CD14-positive monocyte (primary cell): ENCODE data around the gene NRF1. TPM values are rescaled to one million over a fixed set of nuclear protein-coding genes. Genes with fewer than 3 reads are reported as not detected.

Source experiments
- DNase-seq, 3 donors: peaks; one replicate each; pipeline ENCODE4 v3.0.0-alpha.2; 2011 to 2022
- H2AFZ ChIP-seq: 2 replicates; pipeline ENCODE4 v1.6.0; 2012; ENCODE audit warnings: mild to moderate bottlenecking, low read depth, low read length, inconsistent platforms; ENCODE audit not compliant: insufficient read depth, poor library complexity, severe bottlenecking
- H3K27ac ChIP-seq, 2 donors: 1 replicate in 1 of 2; 2 replicates in 1 of 2; pipeline ENCODE4 v1.5.1; 2012 to 2013; ENCODE audit warnings: low read length in 2 of 2, control low read depth in 1 of 2, inconsistent platforms in 1 of 2, low read depth in 1 of 2, mild to moderate bottlenecking in 1 of 2
- H3K27me3 ChIP-seq, 2 donors: one replicate each; pipeline versions ENCODE4 v1.6.0 to v1.6.1; 2011 to 2013; ENCODE audit warnings: low read length in 2 of 2; ENCODE audit not compliant: control insufficient read depth in 2 of 2, insufficient read depth in 2 of 2
- H3K36me3 ChIP-seq, 2 donors: replicated peaks in 1 of 2; 1 replicate in 1 of 2; 2 replicates in 1 of 2; pipeline versions ENCODE4 v1.5.1 to v1.6.1; 2012 to 2013; ENCODE audit warnings: low read length in 2 of 2, control low read depth in 1 of 2, inconsistent platforms in 1 of 2, mild to moderate bottlenecking in 1 of 2; ENCODE audit not compliant: insufficient read depth in 2 of 2, control insufficient read depth in 1 of 2
- H3K4me1 ChIP-seq, 2 donors: 1 replicate in 1 of 2; 2 replicates in 1 of 2; pipeline versions ENCODE4 v1.5.1 to v1.6.1; 2012 to 2013; ENCODE audit warnings: low read length in 2 of 2, control low read depth in 1 of 2, inconsistent platforms in 1 of 2, mild to moderate bottlenecking in 1 of 2, moderate library complexity in 1 of 2; ENCODE audit not compliant: insufficient read depth in 2 of 2, control insufficient read depth in 1 of 2
- H3K4me2 ChIP-seq: replicated peaks from 2 replicates; pipeline ENCODE3; 2012; ENCODE audit warnings: low read length, moderate library complexity, mild to moderate bottlenecking; ENCODE audit not compliant: poor library complexity, severe bottlenecking; ENCODE audit errors: extremely low read depth
- H3K4me3 ChIP-seq, 3 experiments: fragments of 200-600 bp in 1 of 3; sonication (generic) in 1 of 3; replicated peaks in 1 of 3; 1 replicate in 2 of 3; 2 replicates in 1 of 3; pipeline ENCODE4 v1.5.1; 2011 to 2013; ENCODE audit warnings: low read length in 3 of 3, mild to moderate bottlenecking in 3 of 3, control low read depth in 2 of 3, low read depth in 2 of 3, inconsistent platforms in 1 of 3, moderate library complexity in 1 of 3
- H3K79me2 ChIP-seq: 2 replicates; pipeline ENCODE4 v1.6.0; 2012; ENCODE audit warnings: mild to moderate bottlenecking, control low read depth, inconsistent platforms, low read length, moderate library complexity; ENCODE audit not compliant: insufficient read depth
- H3K9ac ChIP-seq: 2 replicates; pipeline ENCODE4 v1.6.0; 2017; ENCODE audit warnings: low read length, mild to moderate bottlenecking; ENCODE audit not compliant: insufficient read depth, poor library complexity, severe bottlenecking
- H3K9me3 ChIP-seq, 2 donors: replicated peaks in 1 of 2; 1 replicate in 1 of 2; 2 replicates in 1 of 2; pipeline versions ENCODE4 v1.5.1 to v1.6.1; 2012 to 2013; ENCODE audit warnings: low read length in 2 of 2, control low read depth in 1 of 2; ENCODE audit not compliant: control insufficient read depth in 1 of 2, insufficient read depth in 1 of 2
- H4K20me1 ChIP-seq: 2 replicates; pipeline ENCODE4 v1.6.0; 2012; ENCODE audit warnings: mild to moderate bottlenecking, low read length, control low read depth, moderate library complexity; ENCODE audit not compliant: insufficient read depth
- H3K27ac Mint-ChIP-seq, 7 donors: one replicate each; pipeline ENCODE4 v1.8.0; 2020; ENCODE audit warnings: mild to moderate bottlenecking in 7 of 7, mixed read lengths in 7 of 7, moderate library complexity in 6 of 7, inconsistent platforms in 2 of 7
- H3K27me3 Mint-ChIP-seq, 3 donors: one replicate each; pipeline ENCODE4 v1.8.0; 2021 to 2022; ENCODE audit warnings: low read depth in 3 of 3, mild to moderate bottlenecking in 3 of 3, mixed read lengths in 3 of 3, moderate library complexity in 3 of 3, inconsistent platforms in 1 of 3
- H3K36me3 Mint-ChIP-seq, 2 donors: one replicate each; pipeline ENCODE4 v1.8.0; 2020; ENCODE audit warnings: mixed read lengths in 2 of 2, inconsistent platforms in 1 of 2, mild to moderate bottlenecking in 1 of 2
- H3K4me1 Mint-ChIP-seq: one replicate; pipeline ENCODE4 v1.8.0; 2020; ENCODE audit warnings: mild to moderate bottlenecking, mixed read lengths
- H3K4me3 Mint-ChIP-seq, 2 donors: one replicate each; pipeline ENCODE4 v1.8.0; 2020; ENCODE audit warnings: mild to moderate bottlenecking in 2 of 2, mixed read lengths in 2 of 2, moderate library complexity in 1 of 2
- H3K9me3 Mint-ChIP-seq, 7 donors: one replicate each; pipeline ENCODE4 v1.8.0; 2020 to 2022; ENCODE audit warnings: mixed read lengths in 7 of 7, mild to moderate bottlenecking in 6 of 7, moderate library complexity in 6 of 7, inconsistent platforms in 2 of 7
- WGBS: methylation state at CpG from one replicate; pipeline ENCODE4 v1.1.5; 2013; ENCODE audit warnings: missing lambda C conversion rate; ENCODE audit not compliant: insufficient coverage; 5-methylcytosine and 5-hydroxymethylcytosine counted together
- intact Hi-C, 2 donors: fragments of 100-400 bp; cut with micrococcal nuclease; formaldehyde crosslinking; loops; one replicate each; pipeline versions ENCODE4 v1.15.0 to v1.15.1; 2023
- polyA plus RNA-seq, 3 donors: library from polyadenylated mRNA; depleted of rRNA in 1 of 3; unstranded in 2 of 3; stranded (reverse) in 1 of 3; fragments of 300-500 nt in 2 of 3; fragments of >200 nt in 1 of 3; fragmentation: Illumina TruSeq in 2 of 3; gene quantifications; 1 replicate in 2 of 3; 2 replicates in 1 of 3; pipeline ENCODE4 v1.2.3, GENCODE V29; 2012 to 2021
- TF ChIP-seq, protein P1 (sequence below): fragments of 200-600 bp; IDR thresholded peaks from one replicate; pipeline ENCODE4 v1.8.0; 2022; ENCODE audit warnings: antibody characterized with exemption, mild to moderate bottlenecking

NRF1 gene
- polyA plus RNA-seq, 3 donors: 5.1 to 14.0 (median 7.7) TPM

GRCh38 chr7:129790136-129790535 lies 178.6 kb downstream of the NRF1 start:
- Histone ChIP-seq H2AFZ (no peak overlapping the region), H3K27ac (no peak overlapping the region), H3K27me3 (peaks cover 20 to 56% of the 10 kb centered on the region in 2 donors), H3K79me2 (no peaks in the 10 kb centered on the region), H3K4me3 (no peak overlapping the region), H3K9me3 (peaks cover 0 to 6% of the 10 kb centered on the region in 2 donors), H3K9ac (no peak overlapping the region), H4K20me1 (no peaks in the 10 kb centered on the region), H3K36me3 (no peaks in the 10 kb centered on the region), H3K4me2 (no peak overlapping the region), H3K4me1 (peaks cover 10% of the 10 kb centered on the region in 2 donors)
- no peaks in the 10 kb centered on the region for H3K36me3 Mint-ChIP-seq
- intact Hi-C loops: no loop called here
- no peak for DNase-seq
- H3K9me3 Mint-ChIP-seq: peaks cover 0 to 17% (median 9%) of the 10 kb centered on the region in 7 donors
- no peak overlapping the region for H3K4me3 Mint-ChIP-seq
- peaks cover 52 to 79% (median 55%) of the 10 kb centered on the region in 3 donors for H3K27me3 Mint-ChIP-seq
- peaks cover 13% of the 10 kb centered on the region for H3K4me1 Mint-ChIP-seq
- TF ChIP-seq, protein P1, sequence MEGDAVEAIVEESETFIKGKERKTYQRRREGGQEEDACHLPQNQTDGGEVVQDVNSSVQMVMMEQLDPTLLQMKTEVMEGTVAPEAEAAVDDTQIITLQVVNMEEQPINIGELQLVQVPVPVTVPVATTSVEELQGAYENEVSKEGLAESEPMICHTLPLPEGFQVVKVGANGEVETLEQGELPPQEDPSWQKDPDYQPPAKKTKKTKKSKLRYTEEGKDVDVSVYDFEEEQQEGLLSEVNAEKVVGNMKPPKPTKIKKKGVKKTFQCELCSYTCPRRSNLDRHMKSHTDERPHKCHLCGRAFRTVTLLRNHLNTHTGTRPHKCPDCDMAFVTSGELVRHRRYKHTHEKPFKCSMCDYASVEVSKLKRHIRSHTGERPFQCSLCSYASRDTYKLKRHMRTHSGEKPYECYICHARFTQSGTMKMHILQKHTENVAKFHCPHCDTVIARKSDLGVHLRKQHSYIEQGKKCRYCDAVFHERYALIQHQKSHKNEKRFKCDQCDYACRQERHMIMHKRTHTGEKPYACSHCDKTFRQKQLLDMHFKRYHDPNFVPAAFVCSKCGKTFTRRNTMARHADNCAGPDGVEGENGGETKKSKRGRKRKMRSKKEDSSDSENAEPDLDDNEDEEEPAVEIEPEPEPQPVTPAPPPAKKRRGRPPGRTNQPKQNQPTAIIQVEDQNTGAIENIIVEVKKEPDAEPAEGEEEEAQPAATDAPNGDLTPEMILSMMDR: no peak
- H3K27ac Mint-ChIP-seq: no peak overlapping the region
- 97% methylated on average over 5 of the region's 6 CpGs for WGBS

- Histone ChIP-seq H3K36me3 (no peaks in the 10 kb centered on the region), H3K27me3 (peaks cover 0 to 31% of the 10 kb centered on the region in 2 donors), H3K79me2 (no peaks in the 10 kb centered on the region), H3K4me1 (no peaks in the 10 kb centered on the region), H4K20me1 (no peaks in the 10 kb centered on the region), H3K4me3 (no peak overlapping the region), H3K27ac (no peak overlapping the region), H3K9me3 (no peaks in the 10 kb centered on the region), H3K4me2 (no peak overlapping the region), H2AFZ (no peak overlapping the region), H3K9ac (no peak overlapping the region)
- Mint-ChIP-seq H3K27ac (no peak overlapping the region), H3K4me1 (no peaks in the 10 kb centered on the region), H3K27me3 (peaks cover 29 to 55% (median 32%) of the 10 kb centered on the region in 3 donors), H3K4me3 (no peak overlapping the region), H3K36me3 (no peaks in the 10 kb centered on the region), H3K9me3 (peaks cover 0 to 5% (median 0%) of the 10 kb centered on the region in 7 donors)
- WGBS: 82% methylated on average over 8 of the region's 9 CpGs
- DNase-seq: no peak
- intact Hi-C loops: no loop called here
- TF ChIP-seq, protein P1: no peak
Observed at GRCh38 chr7:129792721-129793120, 181.2 kb downstream of the NRF1 start.
